HepG2 (cell line): ENCODE measurements around the gene YTHDF1. TPM values are rescaled to one million over a fixed set of nuclear protein-coding genes. Genes with fewer than 3 reads are reported as not detected.

Experiments
- AHR ChIP-seq: IDR thresholded peaks from 2 replicates; pipeline ENCODE4 v1.6.1; 2018; ENCODE audit warnings: missing genetic modification reagents, missing compliant biosample characterization
- CBX1 ChIP-seq: IDR thresholded peaks from one replicate; pipeline ENCODE4 v1.6.1; 2016; ENCODE audit warnings: antibody characterized with exemption, low read depth
- PCBP1 ChIP-seq: fragments of 200-400 bp; formaldehyde crosslinking; IDR thresholded peaks from 2 replicates; pipeline ENCODE4 v1.6.1; 2017; ENCODE audit warnings: mild to moderate bottlenecking, low read depth, low read length, borderline replicate concordance
- PTBP1 ChIP-seq: fragments of 200-400 bp; formaldehyde crosslinking; IDR thresholded peaks from 2 replicates; pipeline ENCODE4 v1.6.1; 2018; ENCODE audit warnings: low read length, low read depth; ENCODE audit not compliant: poor library complexity, severe bottlenecking
- RARG ChIP-seq: sonication (generic); formaldehyde crosslinking; IDR thresholded peaks from 2 replicates; pipeline ENCODE4 v1.4.0; 2020; ENCODE audit warnings: low read depth, mild to moderate bottlenecking, missing genetic modification reagents
- SIN3B ChIP-seq: fragments of 150-350 bp; IDR thresholded peaks from 2 replicates; pipeline ENCODE4 v1.6.1; 2014; ENCODE audit warnings: low read length
- SMAD1 ChIP-seq: sonication (generic); formaldehyde crosslinking; IDR thresholded peaks from 2 replicates; pipeline ENCODE4 v1.4.0; 2020; ENCODE audit warnings: missing genetic modification reagents, low read depth, mild to moderate bottlenecking, borderline replicate concordance
- SRSF1 ChIP-seq: fragments of 200-400 bp; formaldehyde crosslinking; optimal IDR thresholded peaks from 2 replicates; pipeline ENCODE3; 2017; ENCODE audit warnings: mild to moderate bottlenecking, low read depth, low read length, moderate library complexity
- STAG1 ChIP-seq: sonication (generic); formaldehyde crosslinking; IDR thresholded peaks from 2 replicates; pipeline ENCODE4 v1.4.0; 2020; ENCODE audit warnings: missing genetic modification reagents
- ZNF280B ChIP-seq: sonication (generic); formaldehyde crosslinking; IDR thresholded peaks from 2 replicates; pipeline ENCODE4 v1.5.0; 2020; ENCODE audit warnings: missing genetic modification reagents, mild to moderate bottlenecking, borderline replicate concordance
- ZNF281 ChIP-seq: sonication (generic); formaldehyde crosslinking; IDR thresholded peaks from 2 replicates; pipeline ENCODE4 v1.4.0; 2020; ENCODE audit warnings: missing genetic modification reagents, borderline replicate concordance
- ZNF574 ChIP-seq: sonication (generic); formaldehyde crosslinking; IDR thresholded peaks from 2 replicates; pipeline ENCODE4 v1.4.0; 2020; ENCODE audit warnings: missing genetic modification reagents
- ZNF75D ChIP-seq: sonication (generic); formaldehyde crosslinking; IDR thresholded peaks from 2 replicates; pipeline ENCODE4 v1.8.1; 2023; ENCODE audit warnings: missing genetic modification reagents, mild to moderate bottlenecking, borderline replicate concordance
- ZNF772 ChIP-seq: sonication (generic); formaldehyde crosslinking; IDR thresholded peaks from 2 replicates; pipeline ENCODE4 v1.5.0; 2020; ENCODE audit warnings: mild to moderate bottlenecking, missing genetic modification reagents
- ZNF781 ChIP-seq: sonication (generic); formaldehyde crosslinking; IDR thresholded peaks from 2 replicates; pipeline ENCODE4 v1.5.1; 2020; ENCODE audit warnings: borderline replicate concordance, mild to moderate bottlenecking, missing genetic modification reagents; ENCODE audit errors: not compliant biosample characterization
- polyA plus RNA-seq, 8 experiments: library from polyadenylated mRNA; depleted of rRNA in 3 of 8; stranded (reverse) in 7 of 8; unstranded in 1 of 8; fragments of >200 nt; fragmentation: Illumina TruSeq in 4 of 8; extraction: Trizol in 4 of 8; gene quantifications; 2 replicates each; pipeline versions ENCODE4 v1.2.1 to v1.2.3, GENCODE V29; 2011 to 2016; ENCODE audit warnings: low read depth in 4 of 8, missing spikeins in 1 of 8, mixed read lengths in 1 of 8; ENCODE audit not compliant: insufficient read depth in 1 of 8
- total RNA-seq, 5 experiments: library from RNA; depleted of rRNA; stranded (reverse); fragments of >200 nt; fragmentation: Illumina TruSeq; extraction: Trizol; gene quantifications; 2 replicates each; pipeline ENCODE4 v1.2.3, GENCODE V29; 2016; ENCODE audit warnings: low read depth in 1 of 5
- TF ChIP-seq, protein P1 (sequence below), 2 experiments: sonication (generic) in 1 of 2; formaldehyde crosslinking in 1 of 2; IDR thresholded peaks; 2 replicates each; pipeline versions ENCODE4 v1.6.1 to v1.9.0; 2014 to 2022; ENCODE audit warnings: antibody characterized with exemption in 1 of 2, borderline replicate concordance in 1 of 2, inconsistent platforms in 1 of 2, low read depth in 1 of 2, missing genetic modification reagents in 1 of 2

The YTHDF1 gene
- total and polyA plus RNA-seq, 2 of the 13 experiments (the other 11 are each of a cell fraction or from before 2014, with no cell fraction given) = 34.5 to 37.7 TPM

- TF ChIP-seq ZNF280B = peak; percentile 28; the same call in 1 of the 2 replicates
- TF ChIP-seq PCBP1 = 0 out of 2 replicates have a peak, but pooled peaks have one; percentile 31
- no peak for TF ChIP-seq ZNF75D
- TF ChIP-seq RARG = no peak
- no peak for TF ChIP-seq SMAD1 (CRISPR knock-in tag)
- TF ChIP-seq ZNF574 (CRISPR knock-in tag) = peak; percentile 20; the same call in 1 of the 2 replicates
- TF ChIP-seq PTBP1 = peak; percentile 48
- peak; percentile 68 for TF ChIP-seq STAG1 (CRISPR knock-in tag)
- TF ChIP-seq AHR (CRISPR knock-in tag) = no peak
- TF ChIP-seq SIN3B = no peak
- peak; percentile 65 for TF ChIP-seq CBX1
- TF ChIP-seq ZNF281 (CRISPR knock-in tag) = peak; percentile 83
- TF ChIP-seq SRSF1 = peak; percentile 71
- no peak for TF ChIP-seq ZNF781 (CRISPR knock-in tag)
- TF ChIP-seq ZNF772 (CRISPR knock-in tag) = no peak
- TF ChIP-seq, protein P1, sequence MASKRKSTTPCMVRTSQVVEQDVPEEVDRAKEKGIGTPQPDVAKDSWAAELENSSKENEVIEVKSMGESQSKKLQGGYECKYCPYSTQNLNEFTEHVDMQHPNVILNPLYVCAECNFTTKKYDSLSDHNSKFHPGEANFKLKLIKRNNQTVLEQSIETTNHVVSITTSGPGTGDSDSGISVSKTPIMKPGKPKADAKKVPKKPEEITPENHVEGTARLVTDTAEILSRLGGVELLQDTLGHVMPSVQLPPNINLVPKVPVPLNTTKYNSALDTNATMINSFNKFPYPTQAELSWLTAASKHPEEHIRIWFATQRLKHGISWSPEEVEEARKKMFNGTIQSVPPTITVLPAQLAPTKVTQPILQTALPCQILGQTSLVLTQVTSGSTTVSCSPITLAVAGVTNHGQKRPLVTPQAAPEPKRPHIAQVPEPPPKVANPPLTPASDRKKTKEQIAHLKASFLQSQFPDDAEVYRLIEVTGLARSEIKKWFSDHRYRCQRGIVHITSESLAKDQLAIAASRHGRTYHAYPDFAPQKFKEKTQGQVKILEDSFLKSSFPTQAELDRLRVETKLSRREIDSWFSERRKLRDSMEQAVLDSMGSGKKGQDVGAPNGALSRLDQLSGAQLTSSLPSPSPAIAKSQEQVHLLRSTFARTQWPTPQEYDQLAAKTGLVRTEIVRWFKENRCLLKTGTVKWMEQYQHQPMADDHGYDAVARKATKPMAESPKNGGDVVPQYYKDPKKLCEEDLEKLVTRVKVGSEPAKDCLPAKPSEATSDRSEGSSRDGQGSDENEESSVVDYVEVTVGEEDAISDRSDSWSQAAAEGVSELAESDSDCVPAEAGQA (IDR thresholded peaks at IDR 0.05; ENCODE audit: low read depth) = no peak
- TF ChIP-seq, protein P1 (CRISPR knock-in tag; IDR thresholded peaks at IDR 0.05; ENCODE audit: borderline replicate concordance) = no peak
Observed at GRCh38 chr20:63172726-63173125, 43.2 kb downstream of the YTHDF1 start (continued).
